Cardiac muscle cell (in vitro differentiated cells and primary cell): ENCODE data around the gene SLC22A5. TPM values are rescaled to one million over a fixed set of nuclear protein-coding genes. Genes with fewer than 3 reads are reported as not detected.
"Not testable (repeated sequence)": the region's sequence is repeated elsewhere in the genome, so short reads cannot be mapped to it uniquely, and the experiment has no call there.

Experiments
- DNase-seq, 2 donors: peaks; one replicate each; pipeline versions ENCODE4 v3.0.0 to v3.0.0-alpha.2; 2010 to 2017; ENCODE audit warnings: low read depth in 1 of 2, low spot score in 1 of 2
- H3K27ac ChIP-seq: fragments of 200-600 bp; sonication (generic); 2 replicates; pipeline ENCODE4 v1.5.1; 2016
- H3K27me3 ChIP-seq: fragments of 200-600 bp; sonication (generic); 2 replicates; pipeline ENCODE4 v1.6.0; 2016; ENCODE audit warnings: control low read depth
- H3K36me3 ChIP-seq: fragments of 200-600 bp; sonication (generic); 2 replicates; pipeline ENCODE4 v1.5.1; 2016; ENCODE audit warnings: control low read depth
- H3K4me1 ChIP-seq: fragments of 200-600 bp; sonication (generic); 2 replicates; pipeline ENCODE4 v1.8.1; 2017; ENCODE audit warnings: low read depth, mild to moderate bottlenecking, mixed run types
- H3K4me3 ChIP-seq: fragments of 200-600 bp; sonication (generic); 2 replicates; pipeline ENCODE4 v1.5.1; 2016; ENCODE audit warnings: mild to moderate bottlenecking
- H3K9me3 ChIP-seq: fragments of 200-600 bp; sonication (generic); 2 replicates; pipeline ENCODE4 v1.5.1; 2017; ENCODE audit warnings: low read depth, mild to moderate bottlenecking, control low read depth
- CTCF ChIP-seq: IDR thresholded peaks from 2 replicates; pipeline ENCODE4 v1.5.1; 2012; ENCODE audit warnings: low read depth, mild to moderate bottlenecking, low read length
- polyA plus RNA-seq: library from polyadenylated mRNA; unstranded; fragments of >200 nt; fragmentation: Nextera tagmentation; extraction: Ambion mirVana; gene quantifications from 2 replicates; pipeline ENCODE4 v1.2.1, GENCODE V29; 2016
- total RNA-seq: library from RNA; depleted of rRNA; stranded (reverse); fragments of >200 nt; gene quantifications from 2 replicates; pipeline ENCODE4 v1.2.3, GENCODE V29; 2016

SLC22A5 gene
- total and polyA plus RNA-seq, 2 experiments from 2014 or later: 3.0 to 6.4 TPM

- peak; percentile 64 for TF ChIP-seq CTCF
- H3K27ac ChIP-seq: peak overlapping the region; percentile 88
- H3K36me3 ChIP-seq: no peaks in the 10 kb centered on the region
- no peaks in the 10 kb centered on the region for H3K4me1 ChIP-seq
- peaks cover 9% of the 10 kb centered on the region for H3K27me3 ChIP-seq
- peak; percentile 88 to 91 for DNase-seq
- H3K4me3 ChIP-seq: peak overlapping the region; percentile 43
- H3K9me3 ChIP-seq: no peaks in the 10 kb centered on the region
These were observed 41.2 kb downstream of the SLC22A5 start for GRCh38 chr5:132410451-132411303.

GRCh38 chr5:132411304-132412013 lies 41.9 kb downstream of the SLC22A5 start:
- H3K9me3 ChIP-seq: no peaks in the 10 kb centered on the region
- DNase-seq: no peak
- H3K4me1 ChIP-seq: no peaks in the 10 kb centered on the region
- H3K27me3 ChIP-seq: peaks cover 7% of the 10 kb centered on the region
- peak overlapping the region; percentile 88 for H3K27ac ChIP-seq
- H3K4me3 ChIP-seq: no peak overlapping the region
- no peak for TF ChIP-seq CTCF
- no peaks in the 10 kb centered on the region for H3K36me3 ChIP-seq

GRCh38 chr5:132413567-132413966 lies 44.1 kb downstream of the SLC22A5 start:
- no peak overlapping the region for H3K4me3 ChIP-seq
- no peaks in the 10 kb centered on the region for H3K27me3 ChIP-seq
- H3K27ac ChIP-seq: no peak overlapping the region
- H3K4me1 ChIP-seq: no peaks in the 10 kb centered on the region
- no peak for TF ChIP-seq CTCF
- H3K36me3 ChIP-seq: no peaks in the 10 kb centered on the region
- no peaks in the 10 kb centered on the region for H3K9me3 ChIP-seq
- no peak for DNase-seq

DNA sequence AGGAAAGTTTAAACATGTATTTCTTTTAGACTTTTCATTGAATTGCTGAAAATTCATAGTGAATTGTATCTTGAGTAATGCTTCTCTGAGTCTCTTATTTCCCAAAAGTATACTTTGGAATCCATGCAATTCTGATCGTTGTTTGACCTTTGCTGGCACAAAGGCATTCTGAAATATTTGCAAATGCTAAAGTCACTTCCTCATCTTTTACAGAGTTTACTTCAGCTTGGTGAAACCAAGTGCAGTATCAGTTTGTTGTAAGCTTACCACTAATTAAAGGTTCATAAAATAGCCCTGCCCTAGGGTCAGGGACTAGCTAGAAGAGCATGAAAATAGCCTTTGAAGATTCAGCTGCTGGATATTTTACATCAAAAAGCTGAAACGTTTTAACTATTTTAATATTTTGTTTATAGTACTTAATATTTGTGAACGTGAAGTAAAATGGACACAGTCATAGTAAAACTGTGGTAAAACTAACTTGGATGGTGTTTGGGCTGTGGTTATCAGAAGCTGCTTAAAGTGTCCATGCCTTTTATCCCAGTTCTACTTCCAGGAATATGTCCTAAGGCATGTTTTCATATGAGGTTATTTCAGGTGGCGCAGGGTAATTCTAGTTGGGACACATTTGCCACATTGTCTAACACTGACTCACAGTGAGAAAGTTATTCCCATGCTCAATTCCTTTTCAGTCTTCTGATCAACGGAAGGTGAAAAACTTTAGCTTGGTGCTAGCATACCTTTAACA lies 45.3 kb downstream of the SLC22A5 start:
- no peaks in the 10 kb centered on the region for H3K27me3 ChIP-seq
- H3K4me1 ChIP-seq: no peaks in the 10 kb centered on the region
- no peak for TF ChIP-seq CTCF
- peak in 1 of 2 donors; percentile 59 for DNase-seq
- no peaks in the 10 kb centered on the region for H3K9me3 ChIP-seq
- H3K36me3 ChIP-seq: no peaks in the 10 kb centered on the region
- no peak overlapping the region for H3K27ac ChIP-seq
- H3K4me3 ChIP-seq: no peak overlapping the region

DNA sequence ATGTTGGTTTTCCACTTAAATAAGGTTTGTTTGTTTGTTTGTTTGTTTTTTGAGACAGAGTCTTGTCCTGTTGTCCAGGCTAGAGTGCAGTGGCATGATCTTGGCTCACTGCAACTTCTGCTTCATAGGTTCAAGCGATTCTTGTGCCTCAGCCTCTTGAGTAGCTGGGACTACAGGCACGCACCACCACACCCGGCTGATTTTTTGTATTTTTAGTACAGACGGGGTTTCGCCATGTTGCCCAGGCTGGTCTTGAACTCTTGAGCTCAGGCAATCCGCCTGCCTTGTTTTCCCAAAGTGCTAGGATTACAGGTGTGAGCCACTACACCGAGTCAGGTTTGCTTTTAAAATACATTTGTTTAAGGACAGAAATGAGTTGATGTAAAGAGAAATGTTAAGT lies 46.0 kb downstream of the SLC22A5 start:
- not testable (repeated sequence) for H3K27me3 ChIP-seq, H3K4me3 ChIP-seq, H3K9me3 ChIP-seq, H3K36me3 ChIP-seq, DNase-seq, H3K27ac ChIP-seq, H3K4me1 ChIP-seq
